CD4-positive, alpha-beta T cell (primary cell): Measurements from ENCODE around the gene SH3RF1. TPM values are rescaled to one million over a fixed set of nuclear protein-coding genes. Genes with fewer than 3 reads are reported as not detected.

Experiments used
- ATAC-seq: fragments of 200-7000 bp; cut with Tn5 transposase; one replicate; pipeline ENCODE4 v1.10.0; 2022; ENCODE audit warnings: mild to moderate bottlenecking; ENCODE audit not compliant: poor library complexity
- CTCF ChIA-PET: fragments of 350-600 bp; sonication (Branson Sonifier 250); formaldehyde crosslinking; loops from one replicate; lab custom pipeline; 2021; ENCODE audit warnings: antibody characterized with exemption, inconsistent platforms; lab: Charles Lee
- POLR2A ChIA-PET: fragments of 350-600 bp; sonication (Branson Sonifier 250); formaldehyde crosslinking; loops from one replicate; lab custom pipeline; 2021; ENCODE audit warnings: antibody characterized with exemption, inconsistent platforms; lab: Charles Lee
- DNase-seq, 14 experiments: peaks; one replicate each; pipeline ENCODE4 v3.0.0-alpha.2; 2013 to 2020; ENCODE audit warnings: mixed read lengths in 2 of 14
- H3K27ac ChIP-seq, 2 donors: one replicate each; pipeline versions ENCODE4 v1.5.1 to v1.7.0; 2013; ENCODE audit warnings: low read length in 2 of 2, low read depth in 1 of 2, mild to moderate bottlenecking in 1 of 2
- H3K27me3 ChIP-seq, 2 experiments: 1 replicate in 1 of 2; 2 replicates in 1 of 2; pipeline versions ENCODE4 v1.6.1 to v1.7.0; 2013; ENCODE audit warnings: low read length in 2 of 2, control low read depth in 1 of 2, mild to moderate bottlenecking in 1 of 2, moderate library complexity in 1 of 2; ENCODE audit not compliant: insufficient read depth in 2 of 2, control insufficient read depth in 1 of 2
- H3K36me3 ChIP-seq: one replicate; pipeline ENCODE4 v1.6.1; 2013; ENCODE audit warnings: low read length, control low read depth; ENCODE audit not compliant: insufficient read depth
- H3K4me1 ChIP-seq: one replicate; pipeline ENCODE4 v1.6.1; 2013; ENCODE audit warnings: low read length, control low read depth; ENCODE audit not compliant: insufficient read depth
- H3K4me3 ChIP-seq: one replicate; pipeline ENCODE4 v1.5.1; 2013; ENCODE audit warnings: mild to moderate bottlenecking, low read length, moderate library complexity
- H3K9me3 ChIP-seq, 2 experiments: 1 replicate in 1 of 2; 2 replicates in 1 of 2; pipeline versions ENCODE4 v1.6.1 to v1.7.0; 2013; ENCODE audit warnings: low read length in 2 of 2, mild to moderate bottlenecking in 2 of 2, control low read depth in 1 of 2, moderate library complexity in 1 of 2; ENCODE audit not compliant: control insufficient read depth in 1 of 2, insufficient read depth in 1 of 2
- H3K27ac Mint-ChIP-seq: one replicate; pipeline ENCODE4 v1.8.0; 2020; ENCODE audit warnings: mixed read lengths
- H3K27me3 Mint-ChIP-seq: one replicate; pipeline ENCODE4 v1.8.0; 2021; ENCODE audit warnings: mixed read lengths
- H3K36me3 Mint-ChIP-seq: one replicate; pipeline ENCODE4 v1.8.0; 2021; ENCODE audit warnings: low read depth, mixed read lengths
- H3K4me1 Mint-ChIP-seq: one replicate; pipeline ENCODE4 v1.8.0; 2021; ENCODE audit warnings: low read depth, mixed read lengths
- H3K4me3 Mint-ChIP-seq: one replicate; pipeline ENCODE4 v1.8.0; 2020; ENCODE audit warnings: mild to moderate bottlenecking, mixed read lengths
- H3K9me3 Mint-ChIP-seq: one replicate; pipeline ENCODE4 v1.8.0; 2020; ENCODE audit warnings: mixed read lengths
- CTCF ChIP-seq: fragments of 200-600 bp; IDR thresholded peaks from one replicate; pipeline ENCODE4 v1.8.0; 2022; ENCODE audit warnings: antibody characterized with exemption, mild to moderate bottlenecking
- intact Hi-C, 2 experiments: fragments of 100-400 bp; cut with DNase I in 1 of 2; cut with micrococcal nuclease in 1 of 2; formaldehyde crosslinking; loops; one replicate each; pipeline versions ENCODE4 v1.15.1 to v1.9.0; 2023 to 2025; cut with DNase I, micrococcal nuclease
- total RNA-seq, 174 experiments: library from RNA in 2 of 174; stranded (reverse) in 2 of 174; gene quantifications; one replicate each; pipeline ENCODE4 v1.2.3 and lab custom pipeline; 2021 to 2026

SH3RF1 gene
- total RNA-seq, 2 experiments from 2014 or later = 0.25 TPM; not detected in 1

DNA sequence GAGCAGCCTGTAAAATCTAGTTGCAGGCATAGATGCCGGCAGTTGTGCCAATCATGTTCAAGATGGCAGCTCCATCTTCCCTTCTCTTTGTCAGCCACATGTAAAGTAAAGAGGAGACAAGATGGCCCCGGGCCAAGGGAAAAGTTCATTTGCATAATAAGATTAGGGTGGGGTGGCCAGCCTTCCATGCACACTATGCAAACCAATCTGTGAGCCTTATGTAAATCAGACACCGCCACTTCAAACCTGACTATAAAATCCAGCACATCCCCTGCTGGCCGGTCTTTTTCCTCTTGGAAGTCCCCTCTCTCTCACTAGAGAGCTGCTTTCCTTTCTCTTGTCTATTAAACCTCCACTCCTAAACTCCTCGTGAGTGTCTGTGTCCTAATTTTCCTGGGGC lies 181.8 kb downstream of the SH3RF1 start:
- ATAC-seq = no peak
- intact Hi-C loops = no loop called here
- peaks cover 6 to 11% of the 10 kb centered on the region in 2 experiments for H3K9me3 ChIP-seq
- H3K27ac ChIP-seq = no peak overlapping the region
- Mint-ChIP-seq H3K4me3 (no peak overlapping the region), H3K4me1 (no peaks in the 10 kb centered on the region), H3K9me3 (no peaks in the 10 kb centered on the region), H3K27me3 (no peaks in the 10 kb centered on the region), H3K36me3 (no peaks in the 10 kb centered on the region), H3K27ac (no peak overlapping the region)
- CTCF ChIA-PET = no interaction called here
- no peak for TF ChIP-seq CTCF
- DNase-seq = no peak
- no peaks in the 10 kb centered on the region for H3K27me3 ChIP-seq
- no peak overlapping the region for H3K4me3 ChIP-seq
- no peaks in the 10 kb centered on the region for H3K36me3 ChIP-seq
- POLR2A ChIA-PET = no interaction called here
- no peaks in the 10 kb centered on the region for H3K4me1 ChIP-seq

- no peak for DNase-seq
Observed at GRCh38 chr4:169084954-169085353, 185.8 kb downstream of the SH3RF1 start.

GRCh38 chr4:169080981-169081380 lies 189.8 kb downstream of the SH3RF1 start:
- ATAC-seq = no peak
- Histone ChIP-seq H3K4me1 (peaks cover 8% of the 10 kb centered on the region), H3K36me3 (no peaks in the 10 kb centered on the region), H3K9me3 (peaks cover 0 to 13% of the 10 kb centered on the region in 2 experiments), H3K27ac (no peak overlapping the region), H3K4me3 (no peak overlapping the region), H3K27me3 (peaks cover 0 to 2% of the 10 kb centered on the region in 2 experiments)
- ChIA-PET POLR2A (no interaction called here), CTCF (no interaction called here)
- intact Hi-C loops = no loop called here
- no peak overlapping the region for H3K4me3 Mint-ChIP-seq
- no peaks in the 10 kb centered on the region for H3K9me3 Mint-ChIP-seq
- no peak overlapping the region for H3K27ac Mint-ChIP-seq
- no peak for TF ChIP-seq CTCF
- H3K36me3 Mint-ChIP-seq = no peaks in the 10 kb centered on the region
- H3K4me1 Mint-ChIP-seq = peaks cover 12% of the 10 kb centered on the region
- DNase-seq = no peak
- peaks cover 25% of the 10 kb centered on the region for H3K27me3 Mint-ChIP-seq

More at GRCh38 chr4:169084954-169085353, 185.8 kb downstream of the SH3RF1 start:
- ChIA-PET CTCF (no interaction called here), POLR2A (no interaction called here)
- no peak overlapping the region for H3K27ac Mint-ChIP-seq
- H3K4me3 Mint-ChIP-seq = no peak overlapping the region
- Histone ChIP-seq H3K4me1 (peaks cover 3% of the 10 kb centered on the region), H3K9me3 (peaks cover 0 to 5% of the 10 kb centered on the region in 2 experiments), H3K27ac (no peak overlapping the region), H3K36me3 (no peaks in the 10 kb centered on the region), H3K4me3 (no peak overlapping the region), H3K27me3 (no peaks in the 10 kb centered on the region)
- no peak for TF ChIP-seq CTCF
- peaks cover 6% of the 10 kb centered on the region for H3K4me1 Mint-ChIP-seq
- intact Hi-C loops = no loop called here
- no peaks in the 10 kb centered on the region for H3K9me3 Mint-ChIP-seq
- no peak for ATAC-seq
- no peaks in the 10 kb centered on the region for H3K36me3 Mint-ChIP-seq
- peaks cover 9% of the 10 kb centered on the region for H3K27me3 Mint-ChIP-seq
